GOT3 (cell line): ENCODE measurements around the gene FUT2.
"Not testable (repeated sequence)": the region's sequence is repeated elsewhere in the genome, so short reads cannot be mapped to it uniquely, and the experiment has no call there.

Experiments used
- DNase-seq: peaks from one replicate; lab custom pipeline; 2025; ENCODE audit warnings: mixed read lengths; lab: John Stamatoyannopoulos, UW

FUT2 gene

DNA sequence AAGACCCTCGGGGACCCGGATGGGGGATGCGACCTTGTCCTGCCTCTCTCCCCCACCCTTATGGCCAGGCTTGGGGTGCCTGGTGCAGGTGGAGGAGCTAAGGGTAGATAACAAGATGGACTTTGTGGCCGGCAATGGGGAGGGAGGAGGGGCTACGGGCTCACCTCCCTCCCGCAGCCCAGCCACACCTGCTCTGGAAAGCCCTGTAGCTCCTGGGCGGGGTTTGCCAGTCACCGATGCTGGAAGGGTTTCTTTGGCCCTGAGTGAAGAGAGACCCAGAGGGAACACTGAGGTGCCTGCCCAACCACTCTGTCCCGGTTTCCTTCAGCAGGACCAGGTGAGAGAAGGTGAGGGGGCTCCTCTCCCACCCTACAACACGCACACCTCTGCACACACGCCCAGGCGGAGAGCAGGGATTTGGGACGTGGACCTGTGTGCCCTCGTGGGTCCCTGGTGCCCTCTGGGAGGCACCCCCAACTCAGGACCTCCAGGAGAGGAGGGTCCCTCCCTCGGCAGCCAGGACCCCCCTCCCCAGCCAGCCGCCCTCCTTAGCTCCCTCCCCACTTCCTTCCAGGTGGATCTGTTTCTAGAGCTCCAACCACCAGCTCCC is at the start of gene FUT2:
TSS of gene FUT2 (plus strand) at position 229 of the 610 bp plus-strand sequence. CDS start 6,986 bp downstream, outside the sequence.
- DNase-seq: no peak

DNA sequence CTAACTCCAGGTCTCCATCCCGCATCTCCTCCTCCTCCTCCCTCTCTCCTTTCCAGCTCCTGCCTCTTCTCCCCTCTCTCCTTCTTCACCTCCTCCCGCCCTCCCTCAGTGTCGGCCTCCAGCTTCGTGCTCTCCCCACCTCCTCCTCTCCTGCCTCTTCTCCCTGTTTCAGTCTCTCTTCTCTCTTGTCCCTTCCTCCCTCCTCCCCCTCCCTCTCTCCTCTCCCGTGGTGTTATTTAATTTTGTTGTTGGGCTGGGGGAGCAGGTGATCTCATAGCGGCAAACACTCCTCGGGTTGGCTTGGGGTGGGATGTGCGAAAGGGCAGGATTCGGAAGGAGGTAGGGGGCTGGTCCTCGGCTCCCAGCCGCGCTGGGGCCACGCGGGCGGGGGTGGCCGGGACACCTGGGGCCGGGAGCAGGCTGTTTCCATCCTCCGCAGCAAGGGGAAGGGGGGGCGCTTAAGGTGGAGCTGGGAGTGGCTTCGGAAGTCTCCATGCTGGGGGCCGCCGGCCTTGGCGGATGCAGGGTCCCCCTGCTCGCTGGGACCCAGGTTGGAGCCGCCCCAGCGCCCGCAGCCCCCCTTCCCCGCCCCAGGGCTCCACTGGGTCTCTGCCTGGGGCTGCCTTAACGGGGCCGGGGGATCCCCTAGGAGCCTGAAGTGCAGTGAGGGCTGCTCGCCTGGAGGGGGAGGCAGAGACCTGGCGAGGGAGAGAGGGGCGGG is 49.6 kb upstream of the FUT2 start, which contains the start of gene CA11:
TSS of gene CA11 (minus strand) at position 187 of the 721 bp plus-strand sequence. CDS start 555 bp downstream, outside the sequence.
- DNase-seq: peak; percentile 48

DNA sequence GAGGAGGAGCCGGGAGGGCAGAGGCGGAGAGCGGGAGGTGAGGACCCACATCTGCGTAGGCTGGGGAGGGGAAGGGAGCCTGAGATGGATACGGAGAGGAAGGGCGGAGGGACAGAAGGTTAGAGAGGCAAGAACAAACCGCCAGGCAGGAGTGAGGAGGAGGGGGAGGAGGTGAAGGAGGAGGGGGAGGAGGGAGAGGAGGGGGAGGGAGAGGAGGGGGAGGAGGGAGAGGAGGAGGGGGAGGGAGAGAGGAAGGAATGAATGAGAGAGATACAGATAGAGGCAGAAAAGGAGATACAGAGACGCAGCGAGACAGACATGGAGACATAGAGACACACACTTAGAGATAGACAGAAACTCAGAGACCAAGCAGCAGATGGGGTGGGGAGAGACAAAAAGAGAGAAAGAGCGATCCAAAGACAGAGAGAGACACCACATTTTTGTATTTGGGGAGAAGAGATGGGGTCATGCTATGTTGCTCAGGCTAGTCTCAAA is 49.0 kb upstream of the FUT2 start:
- no peak for DNase-seq

DNA sequence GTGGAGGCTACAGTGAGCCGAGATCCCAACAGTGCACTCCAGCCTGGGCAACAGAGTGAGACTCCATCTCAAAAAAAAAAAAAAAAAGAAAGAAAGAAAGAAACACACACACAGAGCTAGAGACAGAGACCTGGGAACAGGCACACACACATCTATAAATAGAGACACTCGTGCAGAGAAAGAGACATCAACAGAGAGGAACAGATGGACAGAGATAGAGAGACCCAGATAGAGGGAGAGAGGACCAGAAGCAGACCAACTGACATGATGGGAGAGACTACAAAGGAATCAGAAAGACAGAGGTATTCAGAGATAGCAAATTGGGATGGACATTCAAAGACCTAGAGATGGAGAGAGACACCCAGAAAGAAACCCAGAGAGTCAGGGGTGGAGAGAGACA is 47.6 kb upstream of the FUT2 start:
- DNase-seq: no peak

DNA sequence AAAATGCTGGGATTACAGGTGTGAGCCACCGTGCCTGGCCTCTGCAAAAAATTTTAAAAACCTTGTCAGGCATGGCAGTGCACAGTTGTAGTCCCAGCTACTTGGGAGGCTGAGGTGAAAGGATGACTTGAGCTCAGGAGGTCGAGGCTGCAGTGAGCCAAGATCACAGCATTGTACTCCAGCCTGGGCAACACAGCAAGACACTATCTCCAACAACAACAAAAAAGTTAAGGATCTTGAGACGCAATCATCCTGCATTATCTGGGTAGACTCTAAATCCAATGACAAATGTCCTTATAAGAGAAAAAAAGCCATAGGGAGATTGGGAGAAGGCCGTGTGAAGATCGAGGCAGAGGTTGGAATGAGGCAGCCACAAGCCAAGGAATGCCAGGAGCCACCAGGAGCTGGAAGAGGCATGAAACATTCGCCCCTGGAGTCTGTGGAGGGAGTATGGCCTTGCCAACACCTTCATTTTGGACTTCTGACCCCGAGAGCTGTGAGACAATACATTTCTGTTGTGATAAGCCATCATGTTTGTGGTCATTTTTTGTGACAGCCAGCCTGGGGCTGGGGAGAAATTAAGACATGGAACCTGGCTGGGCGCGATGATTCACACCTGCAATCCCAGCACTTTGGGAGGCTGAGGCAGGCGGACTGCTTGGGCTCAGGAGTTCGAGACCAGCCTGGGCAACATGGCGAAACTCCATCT is 44.6 kb upstream of the FUT2 start:
- DNase-seq: no peak

DNA sequence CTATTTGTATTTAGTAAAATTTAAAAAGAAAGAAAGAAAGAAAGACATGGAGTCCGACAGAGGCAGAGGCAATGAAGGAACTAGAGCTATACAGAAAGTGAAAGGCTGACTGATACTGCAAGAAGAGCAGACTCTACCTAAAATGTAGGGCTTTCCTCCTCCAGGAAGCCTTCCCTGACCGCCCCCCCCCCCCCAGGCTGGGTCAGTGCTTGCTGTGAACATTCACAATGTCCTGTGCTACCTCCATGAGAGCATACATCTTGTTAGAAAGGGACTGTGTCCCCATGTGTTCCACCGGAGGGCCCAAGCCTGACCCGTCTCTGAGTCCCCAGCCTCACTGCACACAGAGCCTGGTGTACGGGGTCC is 44.1 kb upstream of the FUT2 start:
- DNase-seq: no peak

DNA sequence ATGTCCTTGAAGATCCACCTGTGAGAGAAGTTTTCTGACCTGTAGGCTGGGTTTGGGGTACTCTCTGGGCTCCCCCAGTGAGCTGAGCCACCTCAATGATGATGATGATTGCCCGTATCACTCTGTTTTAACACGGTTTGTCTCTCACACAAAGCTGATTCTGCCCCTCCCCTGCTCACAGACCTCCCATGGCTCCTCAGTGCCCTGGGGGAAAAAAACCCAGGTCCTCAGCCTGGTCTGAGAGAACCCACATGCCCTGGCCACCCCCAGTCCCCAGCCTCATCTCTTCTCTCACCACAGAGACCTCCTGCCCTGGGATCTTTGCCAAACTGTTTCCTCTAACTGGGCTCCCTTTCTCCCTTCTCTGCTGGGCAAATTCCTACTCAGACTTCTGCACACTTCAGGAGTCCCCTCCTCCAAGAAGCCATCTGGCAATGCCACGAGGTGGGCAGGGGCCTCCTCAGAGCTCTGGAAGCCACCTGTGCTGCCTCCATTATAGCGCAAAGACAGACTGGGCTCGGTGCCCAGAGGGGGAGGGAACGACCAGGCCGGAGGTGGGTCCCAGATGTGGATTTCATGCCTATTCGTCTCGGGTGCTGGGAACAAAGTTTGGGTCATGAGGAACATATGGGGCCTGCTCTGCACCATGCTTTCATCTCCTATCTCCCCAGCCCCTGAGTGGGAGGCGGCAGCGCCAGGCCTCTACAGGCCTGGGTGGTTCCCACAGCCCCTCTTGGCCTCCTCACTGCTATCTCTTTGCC is 41.3 kb upstream of the FUT2 start:
- DNase-seq: no peak

DNA sequence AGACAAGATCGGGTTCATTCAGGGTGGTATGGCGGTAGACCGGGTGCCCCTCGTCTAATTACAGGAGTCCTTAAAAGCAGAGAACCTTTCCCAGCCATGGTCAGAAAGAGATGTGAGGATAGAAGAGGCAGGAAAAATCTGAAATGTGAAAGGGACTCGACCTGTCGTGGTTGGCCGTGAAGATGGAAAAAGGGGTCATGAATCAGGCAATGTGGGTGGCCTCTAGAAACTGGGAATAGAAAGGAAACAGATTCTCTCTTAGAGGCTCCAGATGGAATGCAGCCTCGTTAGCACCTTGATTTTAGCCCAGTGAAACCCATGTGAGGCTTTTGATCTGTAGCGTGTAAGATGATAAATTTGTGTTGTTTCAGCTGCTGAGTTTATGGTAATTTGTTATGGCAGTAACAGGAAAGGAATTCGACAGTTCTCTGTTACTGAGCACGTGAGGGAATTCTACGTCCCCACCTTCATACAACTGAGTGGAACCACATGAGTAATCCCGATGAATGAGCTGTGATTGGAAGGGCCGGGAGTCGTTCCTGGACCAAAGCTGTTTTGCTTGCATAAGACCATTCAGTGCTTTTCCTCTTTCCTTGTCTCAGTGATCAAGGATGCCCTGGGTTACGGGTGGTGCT is 38.8 kb upstream of the FUT2 start:
- no peak for DNase-seq

DNA sequence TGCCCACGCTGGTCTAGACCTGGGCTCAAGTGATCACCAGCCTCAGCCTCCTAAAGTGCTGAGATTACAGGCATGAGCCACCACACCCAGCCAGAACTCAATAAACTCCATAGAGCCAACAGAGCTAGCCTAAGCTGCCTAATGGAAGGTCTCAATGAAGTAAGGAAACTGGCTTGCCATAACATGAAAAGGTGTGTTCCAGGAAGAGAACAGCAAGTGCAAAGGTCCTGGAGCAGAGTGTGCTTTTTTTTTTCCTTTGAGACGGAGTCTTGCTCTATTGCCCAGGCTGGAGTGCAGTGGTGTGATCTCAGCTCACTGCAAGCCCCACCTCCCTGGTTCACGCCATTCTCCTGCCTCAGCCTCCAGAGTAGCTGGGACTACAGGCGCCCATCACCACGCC is 37.9 kb upstream of the FUT2 start:
- DNase-seq: not testable (repeated sequence)

DNA sequence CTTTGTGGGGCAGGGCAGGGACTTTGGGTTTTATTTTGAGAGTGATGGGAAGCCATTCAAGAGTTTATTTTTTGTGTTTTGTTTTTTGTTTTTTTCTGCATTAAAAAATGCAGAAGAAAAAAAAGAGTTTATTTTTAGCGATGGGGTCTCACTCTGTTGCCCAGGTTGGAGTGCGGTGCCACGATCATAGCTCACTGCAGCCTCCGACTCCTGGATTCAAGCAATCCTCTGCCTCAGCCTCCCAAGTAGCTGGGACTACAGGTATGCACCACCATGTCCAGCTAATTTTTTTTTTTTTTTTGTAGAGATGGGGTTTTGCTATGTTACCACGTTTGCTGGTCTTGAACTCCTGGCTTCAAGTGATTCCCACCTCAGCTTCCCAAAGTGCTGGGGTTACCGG is 37.3 kb upstream of the FUT2 start:
- no peak for DNase-seq

DNA sequence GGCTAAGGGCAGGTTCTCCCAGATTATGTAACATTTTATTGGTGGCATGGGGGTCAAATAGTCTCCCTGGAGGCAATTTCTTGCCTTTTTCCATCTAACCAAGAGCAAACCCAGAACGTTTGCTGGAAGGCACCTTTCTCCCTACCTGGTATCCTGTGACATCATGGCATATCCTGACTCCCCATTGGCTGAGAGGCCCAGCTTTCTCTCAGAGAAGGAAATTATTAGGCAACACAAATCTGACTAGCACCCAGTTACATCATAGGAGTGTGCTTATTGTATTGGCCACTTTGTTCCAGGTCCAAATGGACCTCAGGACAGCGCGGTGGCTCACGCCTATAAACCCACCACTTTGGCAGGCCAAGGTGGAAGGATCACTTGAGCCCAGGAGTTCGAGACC is 36.0 kb upstream of the FUT2 start:
- DNase-seq: no peak

DNA sequence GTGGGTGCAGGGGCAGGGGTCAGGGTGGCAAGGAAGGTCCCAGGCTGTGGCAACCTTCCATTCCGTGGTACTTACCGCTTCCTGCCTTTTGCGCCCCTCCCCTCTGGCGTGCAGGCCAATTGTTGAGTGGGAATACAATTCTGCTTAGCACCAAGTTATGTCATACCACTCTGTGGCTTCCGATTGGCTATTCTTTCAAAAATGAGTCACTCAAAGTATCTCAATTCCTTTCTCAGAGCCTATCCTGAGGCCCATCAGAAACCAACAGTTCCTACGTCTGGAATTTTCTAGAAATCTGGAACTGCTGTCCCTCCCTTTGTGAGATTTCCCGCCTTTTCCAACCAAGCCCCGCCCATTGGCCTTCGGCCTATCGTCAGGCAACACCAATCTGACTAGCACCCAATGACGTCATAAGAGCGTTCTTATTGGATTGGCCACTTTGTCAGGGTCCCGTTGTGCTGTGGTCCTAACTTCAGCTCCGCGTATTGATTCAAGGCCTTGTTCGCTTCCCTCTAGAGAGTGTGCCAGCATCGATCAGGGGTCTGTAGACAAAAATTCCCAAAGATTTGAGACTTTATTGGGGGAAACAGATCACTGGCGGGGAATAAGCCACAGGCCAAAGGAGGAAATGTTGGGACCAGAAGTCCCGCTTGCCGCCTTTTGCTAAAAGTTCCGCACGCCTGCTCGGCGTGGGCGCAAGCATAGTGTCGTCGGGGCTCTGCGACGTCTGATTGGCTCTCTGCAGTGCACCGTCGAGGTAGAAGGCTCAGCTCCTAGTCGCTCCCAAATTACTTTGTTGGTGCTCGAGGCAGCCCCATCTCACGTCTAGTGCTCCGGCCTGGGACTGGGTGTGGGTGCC is 34.7 kb upstream of the FUT2 start:
- DNase-seq: peak; percentile 57

DNA sequence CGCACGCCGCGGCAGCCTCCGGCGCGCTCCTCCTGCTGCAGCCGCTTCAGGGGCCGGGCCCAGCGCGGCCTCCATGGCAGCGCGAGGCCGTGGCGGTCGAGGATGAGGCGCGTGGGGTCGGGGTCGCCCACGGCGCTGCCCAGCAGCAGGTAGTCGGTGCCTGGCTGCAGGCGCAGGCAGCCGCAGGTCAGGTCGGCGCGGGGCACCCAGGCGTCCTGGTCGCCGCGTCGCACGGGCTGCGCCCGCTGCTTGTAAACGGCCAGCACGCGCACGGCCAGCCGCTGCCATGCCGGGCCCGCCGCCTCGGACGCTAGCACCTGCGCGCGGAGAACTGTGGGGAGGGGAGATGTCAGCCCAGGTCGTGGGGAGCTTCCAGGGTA is 34.1 kb upstream of the FUT2 start:
- no peak for DNase-seq

DNA sequence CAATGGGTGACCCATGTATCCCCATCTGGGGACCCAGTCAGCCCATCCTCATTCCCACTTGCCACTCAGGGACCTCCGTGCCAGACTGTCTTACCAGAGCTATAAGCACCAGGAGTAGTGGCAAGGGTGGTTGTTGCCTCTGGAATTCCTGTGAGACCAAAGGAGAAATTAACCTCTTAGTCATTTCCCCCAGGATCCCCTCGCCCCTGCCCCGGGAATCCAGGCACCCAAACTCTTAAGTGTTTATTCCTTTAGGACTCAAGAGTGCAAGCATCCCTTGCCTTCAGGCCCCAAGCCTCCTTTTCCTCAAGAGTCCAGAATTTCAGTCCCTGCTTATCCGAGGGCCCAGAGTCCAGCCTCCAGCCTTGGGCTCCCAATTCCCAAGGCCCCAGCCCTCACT is 32.1 kb upstream of the FUT2 start:
- no peak for DNase-seq

DNA sequence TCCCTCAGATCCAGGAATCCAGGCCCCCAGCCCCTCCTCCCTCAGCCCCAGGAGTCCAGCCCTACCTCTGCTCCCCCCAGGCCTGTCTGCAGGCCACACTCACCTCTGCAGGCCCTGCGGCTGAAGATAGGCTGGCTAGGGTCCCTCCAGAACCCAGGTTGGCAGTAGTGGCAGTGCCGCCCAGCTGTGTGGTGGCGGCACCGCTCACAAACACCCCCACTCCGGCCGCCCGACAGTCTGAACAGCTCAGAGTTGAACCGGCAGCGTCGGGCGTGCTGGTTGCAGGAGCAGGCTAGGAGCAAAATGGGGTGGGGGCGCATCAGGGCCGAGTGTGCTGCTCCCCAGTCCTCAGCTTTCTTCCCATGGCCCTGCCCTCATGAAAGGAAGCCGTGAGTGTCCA is 31.3 kb upstream of the FUT2 start:
- DNase-seq: no peak

DNA sequence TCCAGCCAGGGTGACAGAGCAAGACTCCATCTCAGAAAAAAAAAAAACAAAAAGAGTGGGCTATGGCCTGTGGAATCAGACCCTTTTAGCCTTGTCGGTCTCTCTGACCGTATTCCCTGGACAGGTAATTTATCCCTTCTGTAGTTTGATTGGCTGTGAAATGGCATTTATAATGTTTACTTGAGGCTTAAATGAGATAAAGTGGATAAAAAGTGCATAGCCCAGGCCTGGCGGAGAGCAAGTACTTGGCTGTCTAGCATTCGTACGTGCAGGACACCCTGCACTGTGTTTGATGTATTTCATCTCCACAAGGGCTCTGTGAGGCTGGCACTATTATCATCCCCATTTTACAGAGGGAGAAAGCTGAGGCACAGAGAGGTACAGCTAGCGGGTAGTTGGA is 30.0 kb upstream of the FUT2 start:
- no peak for DNase-seq

DNA sequence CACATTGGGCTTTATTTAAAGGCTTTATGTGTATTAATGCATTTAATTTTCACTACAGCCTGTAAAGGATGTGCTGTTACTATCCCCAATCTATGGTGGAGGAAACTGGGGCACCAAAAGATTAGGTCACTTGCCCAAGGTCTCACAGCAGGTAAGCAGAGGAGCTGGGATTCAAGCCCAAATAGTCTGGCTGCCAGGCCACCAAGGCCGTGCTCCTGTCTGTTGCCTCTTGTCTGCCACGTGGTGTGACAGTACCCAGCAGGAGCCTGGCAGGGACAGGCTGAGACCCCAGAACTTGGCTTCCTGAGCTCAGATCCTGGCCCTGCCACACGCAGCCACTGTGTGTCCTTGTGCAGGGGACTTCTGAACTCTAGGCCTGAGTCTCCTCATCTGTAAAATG is 27.4 kb upstream of the FUT2 start:
- DNase-seq: no peak

DNA sequence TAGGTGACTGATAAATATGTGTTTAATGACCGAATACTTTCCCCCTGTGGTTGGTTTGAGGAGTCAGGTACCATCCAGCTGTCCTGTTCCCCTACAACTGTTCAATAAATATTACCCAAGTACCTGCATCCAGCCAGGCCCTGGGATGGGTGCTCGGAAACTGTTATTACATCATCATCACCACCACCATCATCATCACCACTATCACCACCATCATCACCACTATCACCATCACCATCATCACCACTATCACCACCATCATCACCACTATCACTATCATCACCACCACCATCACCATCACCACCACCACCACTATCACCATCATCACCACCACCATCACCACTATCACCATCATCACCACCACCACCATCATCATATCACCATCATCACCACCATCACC is 27.0 kb upstream of the FUT2 start:
- DNase-seq: no peak

DNA sequence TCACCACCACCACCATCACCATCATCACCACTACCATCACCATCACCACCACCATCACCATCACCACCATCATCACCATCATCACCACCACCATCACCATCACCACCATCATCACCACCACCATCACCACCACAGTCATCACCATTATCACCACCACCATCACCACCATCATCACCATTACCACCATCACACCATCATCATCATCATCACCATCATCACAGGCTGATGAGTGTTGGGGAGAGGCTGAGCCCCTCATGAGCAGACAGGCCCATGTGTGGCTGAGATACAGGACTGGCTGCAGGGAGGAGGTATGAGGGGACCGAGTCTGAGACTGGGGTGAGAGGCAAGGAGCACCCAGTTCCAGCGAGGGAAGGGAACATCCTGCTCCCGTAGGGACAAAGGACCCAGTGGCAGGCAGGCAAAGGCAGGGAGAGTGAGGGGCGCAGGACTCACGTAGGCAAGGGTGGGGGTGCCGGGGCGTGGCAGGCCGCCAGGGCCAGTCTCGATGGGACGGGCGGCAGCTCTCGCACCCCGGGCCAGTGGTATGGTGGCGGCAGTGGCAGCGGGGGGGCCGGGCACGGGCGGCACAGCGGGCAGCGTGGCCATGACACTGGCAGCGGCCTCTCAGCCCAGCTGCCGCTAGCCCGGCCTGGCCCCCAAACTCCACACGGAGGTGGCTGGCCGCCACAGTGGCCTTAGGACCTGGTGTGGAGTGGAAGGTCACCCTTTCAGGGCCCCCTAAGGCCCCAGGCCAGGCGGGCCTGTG is 25.7 kb upstream of the FUT2 start:
- no peak for DNase-seq
